Measurements from ENCODE around the gene CELSR1.

Gene CELSR1

GRCh38 chr22:46537225-46537945, at the start of gene CELSR1:
Gene CELSR1 (minus strand): TSS chr22:46537620. CDS start chr22:46537170, 450 bp downstream.
- no peak for DNase-seq

GRCh38 chr22:46587061-46587460, 49.6 kb upstream of the CELSR1 start:
- DNase-seq, result no peak

- no peak for DNase-seq
Observed at GRCh38 chr22:46586531-46587011, 49.2 kb upstream of the CELSR1 start.

GRCh38 chr22:46586123-46586519, 48.7 kb upstream of the CELSR1 start:
- DNase-seq, result no peak

GRCh38 chr22:46585340-46586122, 48.1 kb upstream of the CELSR1 start:
- no peak for DNase-seq

- DNase-seq, result no peak
Observed at GRCh38 chr22:46584081-46584921, 46.9 kb upstream of the CELSR1 start.

- DNase-seq, result no peak
Observed at GRCh38 chr22:46583571-46583970, 46.2 kb upstream of the CELSR1 start.

- DNase-seq, result no peak
Observed at GRCh38 chr22:46582281-46582933, 45.0 kb upstream of the CELSR1 start.

GRCh38 chr22:46581538-46582244, 44.3 kb upstream of the CELSR1 start:
- no peak for DNase-seq

- DNase-seq, result no peak
Observed at GRCh38 chr22:46580940-46581537, 43.6 kb upstream of the CELSR1 start.

- no peak for DNase-seq
Observed at GRCh38 chr22:46579751-46580449, 42.5 kb upstream of the CELSR1 start.

GRCh38 chr22:46578824-46579561, 41.6 kb upstream of the CELSR1 start:
- no peak for DNase-seq

- DNase-seq, result no peak
Observed at GRCh38 chr22:46578251-46578823, 40.9 kb upstream of the CELSR1 start.

GRCh38 chr22:46577368-46578249, 40.2 kb upstream of the CELSR1 start:
- no peak for DNase-seq

GRCh38 chr22:46576556-46577367, 39.3 kb upstream of the CELSR1 start:
- peak in 3 of 4 experiments; percentile 30 to 51 (median 44) for DNase-seq

GRCh38 chr22:46575911-46576555, 38.6 kb upstream of the CELSR1 start:
- DNase-seq, result no peak
